IPS-20b (cell line): ENCODE data around the gene SVIL.
"Not testable (repeated sequence)": the region's sequence is repeated elsewhere in the genome, so short reads cannot be mapped to it uniquely, and the experiment has no call there.

Experiments
- H3K27ac ChIP-seq: one replicate; pipeline ENCODE4 v1.5.1; 2013; ENCODE audit warnings: low read length
- H3K27me3 ChIP-seq: 2 replicates; pipeline ENCODE4 v1.6.1; 2013; ENCODE audit warnings: mild to moderate bottlenecking, low read length, inconsistent platforms; ENCODE audit not compliant: insufficient read depth
- H3K36me3 ChIP-seq: 2 replicates; pipeline ENCODE4 v1.6.1; 2013; ENCODE audit warnings: low read depth, mild to moderate bottlenecking, inconsistent platforms, low read length, moderate library complexity; ENCODE audit not compliant: insufficient read depth
- H3K4me1 ChIP-seq: 2 replicates; pipeline ENCODE4 v1.6.1; 2013; ENCODE audit warnings: mild to moderate bottlenecking, control low read depth, inconsistent platforms, low read length, moderate library complexity; ENCODE audit not compliant: insufficient read depth
- H3K4me3 ChIP-seq: 2 replicates; pipeline ENCODE4 v1.5.1; 2013; ENCODE audit warnings: mild to moderate bottlenecking, low read length, inconsistent platforms
- H3K9ac ChIP-seq: 2 replicates; pipeline ENCODE4 v1.6.1; 2013; ENCODE audit warnings: low read depth, mild to moderate bottlenecking, inconsistent platforms, low read length, moderate library complexity
- H3K9me3 ChIP-seq: 2 replicates; pipeline ENCODE4 v1.6.1; 2013; ENCODE audit warnings: mild to moderate bottlenecking, low read depth, low read length, inconsistent platforms; ENCODE audit not compliant: insufficient read depth

The SVIL gene

GRCh38 chr10:29596356-29596755 lies 38.4 kb downstream of the SVIL start:
- Histone ChIP-seq H3K9ac (no peak overlapping the region), H3K27me3 (no peaks in the 10 kb centered on the region), H3K36me3 (no peaks in the 10 kb centered on the region), H3K4me1 (no peaks in the 10 kb centered on the region), H3K4me3 (no peak overlapping the region), H3K27ac (no peak overlapping the region), H3K9me3 (no peaks in the 10 kb centered on the region)

GRCh38 chr10:29595636-29596225 lies 39.0 kb downstream of the SVIL start:
- H3K4me3 ChIP-seq, result no peak overlapping the region
- H3K27me3 ChIP-seq, result no peaks in the 10 kb centered on the region
- H3K9me3 ChIP-seq, result no peaks in the 10 kb centered on the region
- H3K36me3 ChIP-seq, result no peaks in the 10 kb centered on the region
- no peaks in the 10 kb centered on the region for H3K4me1 ChIP-seq
- H3K9ac ChIP-seq, result no peak overlapping the region
- H3K27ac ChIP-seq, result no peak overlapping the region

- H3K4me1 ChIP-seq, result peaks cover 4% of the 10 kb centered on the region; the same call in 1 of the 2 replicates
- no peak overlapping the region for H3K9ac ChIP-seq
- no peaks in the 10 kb centered on the region for H3K9me3 ChIP-seq
- H3K36me3 ChIP-seq, result no peaks in the 10 kb centered on the region
- H3K27me3 ChIP-seq, result no peaks in the 10 kb centered on the region
- no peak overlapping the region for H3K4me3 ChIP-seq
- no peak overlapping the region for H3K27ac ChIP-seq
These were observed 39.6 kb downstream of the SVIL start for GRCh38 chr10:29595146-29595545.

- H3K27ac ChIP-seq, result no peak overlapping the region
- no peak overlapping the region for H3K9ac ChIP-seq
- no peaks in the 10 kb centered on the region for H3K36me3 ChIP-seq
These were observed 43.2 kb downstream of the SVIL start for GRCh38 chr10:29591651-29591968.

GRCh38 chr10:29590915-29591650 lies 43.7 kb downstream of the SVIL start:
- no peak overlapping the region for H3K9ac ChIP-seq
- H3K4me1 ChIP-seq, result peaks cover 26% of the 10 kb centered on the region
- H3K4me3 ChIP-seq, result no peak overlapping the region
- no peaks in the 10 kb centered on the region for H3K9me3 ChIP-seq
- H3K27me3 ChIP-seq, result no peaks in the 10 kb centered on the region; the same call in 1 of the 2 replicates
- no peak overlapping the region for H3K27ac ChIP-seq
- H3K36me3 ChIP-seq, result no peaks in the 10 kb centered on the region

More at GRCh38 chr10:29591651-29591968, 43.2 kb downstream of the SVIL start:
- Histone ChIP-seq H3K9me3 (no peaks in the 10 kb centered on the region), H3K27me3 (no peaks in the 10 kb centered on the region; the same call in 1 of the 2 replicates), H3K4me1 (peaks cover 26% of the 10 kb centered on the region), H3K4me3 (no peak overlapping the region)

GRCh38 chr10:29588629-29589421 lies 45.9 kb downstream of the SVIL start:
- Histone ChIP-seq H3K9ac (peak overlapping the region; percentile 60), H3K9me3 (no peaks in the 10 kb centered on the region), H3K4me1 (peaks cover 26% of the 10 kb centered on the region), H3K4me3 (peak overlapping the region; percentile 30; the same call in 1 of the 2 replicates), H3K36me3 (no peaks in the 10 kb centered on the region), H3K27me3 (no peaks in the 10 kb centered on the region; the same call in 1 of the 2 replicates), H3K27ac (peak overlapping the region; percentile 61)

GRCh38 chr10:29587750-29588628 lies 46.8 kb downstream of the SVIL start:
- not testable (repeated sequence) for H3K9me3 ChIP-seq, H3K36me3 ChIP-seq, H3K27me3 ChIP-seq
- Histone ChIP-seq H3K4me3 (peak overlapping the region; percentile 60), H3K4me1 (peaks cover 26% of the 10 kb centered on the region), H3K9ac (peak overlapping the region; percentile 69; the same call in 1 of the 2 replicates), H3K27ac (peak overlapping the region; percentile 61)

GRCh38 chr10:29587102-29587749 lies 47.5 kb downstream of the SVIL start:
- H3K4me1 ChIP-seq, result peaks cover 26% of the 10 kb centered on the region
- peak overlapping the region; percentile 60 for H3K4me3 ChIP-seq
- H3K36me3 ChIP-seq, H3K9me3 ChIP-seq, H3K27ac ChIP-seq, H3K27me3 ChIP-seq: not testable (repeated sequence)
- H3K9ac ChIP-seq, result peak overlapping the region; percentile 69; the same call in 1 of the 2 replicates

GRCh38 chr10:29586509-29586908 lies 48.3 kb downstream of the SVIL start:
- Histone ChIP-seq H3K27ac (no peak overlapping the region), H3K9me3 (no peaks in the 10 kb centered on the region), H3K36me3 (no peaks in the 10 kb centered on the region), H3K4me1 (peaks cover 26% of the 10 kb centered on the region), H3K27me3 (no peaks in the 10 kb centered on the region; the same call in 1 of the 2 replicates), H3K4me3 (no peak overlapping the region), H3K9ac (no peak overlapping the region)

GRCh38 chr10:29585488-29585976 lies 49.2 kb downstream of the SVIL start:
- Histone ChIP-seq H3K4me3 (no peak overlapping the region), H3K9ac (no peak overlapping the region), H3K27ac (no peak overlapping the region), H3K27me3 (no peaks in the 10 kb centered on the region; the same call in 1 of the 2 replicates), H3K4me1 (peaks cover 26% of the 10 kb centered on the region), H3K9me3 (no peaks in the 10 kb centered on the region), H3K36me3 (no peaks in the 10 kb centered on the region)
